Stomach smooth muscle (tissue), 2 donors: ENCODE data around the gene MYO3B.
"Not testable (repeated sequence)": the region's sequence is repeated elsewhere in the genome, so short reads cannot be mapped to it uniquely, and the experiment has no call there.

ENCODE experiments used
- H3K27ac ChIP-seq: one replicate; pipeline ENCODE4 v1.7.0; 2013; ENCODE audit warnings: mild to moderate bottlenecking, low read length, inconsistent platforms
- H3K27me3 ChIP-seq, 2 donors: one replicate each; pipeline ENCODE4 v1.7.0; 2013; ENCODE audit warnings: low read length in 2 of 2; ENCODE audit not compliant: insufficient read depth in 2 of 2, control insufficient read depth in 1 of 2
- H3K36me3 ChIP-seq, 2 donors: one replicate each; pipeline ENCODE4 v1.7.0; 2013; ENCODE audit warnings: low read length in 2 of 2; ENCODE audit not compliant: control insufficient read depth in 2 of 2, insufficient read depth in 2 of 2
- H3K4me1 ChIP-seq: one replicate; pipeline ENCODE4 v1.7.0; 2013; ENCODE audit warnings: low read length; ENCODE audit not compliant: control insufficient read depth, insufficient read depth
- H3K4me3 ChIP-seq, 2 donors: one replicate each; pipeline ENCODE4 v1.7.0; 2013; ENCODE audit warnings: low read length in 2 of 2
- H3K9ac ChIP-seq, 2 donors: one replicate each; pipeline ENCODE4 v1.7.0; 2013; ENCODE audit warnings: low read length in 2 of 2, mild to moderate bottlenecking in 1 of 2
- H3K9me3 ChIP-seq, 2 donors: one replicate each; pipeline ENCODE4 v1.7.0; 2013; ENCODE audit warnings: low read length in 2 of 2; ENCODE audit not compliant: control insufficient read depth in 2 of 2
- donor health status: healthy.
- donor health status: Pancreatic carcinoma.

MYO3B gene

GRCh38 chr2:170423919-170424318 lies 246.0 kb downstream of the MYO3B start:
- Histone ChIP-seq H3K9me3 (no peaks in the 10 kb centered on the region), H3K27me3 (peaks cover 0 to 3% of the 10 kb centered on the region in 2 donors), H3K36me3 (no peaks in the 10 kb centered on the region), H3K4me3 (no peak overlapping the region), H3K9ac (no peak overlapping the region), H3K4me1 (no peaks in the 10 kb centered on the region), H3K27ac (no peak overlapping the region)

DNA sequence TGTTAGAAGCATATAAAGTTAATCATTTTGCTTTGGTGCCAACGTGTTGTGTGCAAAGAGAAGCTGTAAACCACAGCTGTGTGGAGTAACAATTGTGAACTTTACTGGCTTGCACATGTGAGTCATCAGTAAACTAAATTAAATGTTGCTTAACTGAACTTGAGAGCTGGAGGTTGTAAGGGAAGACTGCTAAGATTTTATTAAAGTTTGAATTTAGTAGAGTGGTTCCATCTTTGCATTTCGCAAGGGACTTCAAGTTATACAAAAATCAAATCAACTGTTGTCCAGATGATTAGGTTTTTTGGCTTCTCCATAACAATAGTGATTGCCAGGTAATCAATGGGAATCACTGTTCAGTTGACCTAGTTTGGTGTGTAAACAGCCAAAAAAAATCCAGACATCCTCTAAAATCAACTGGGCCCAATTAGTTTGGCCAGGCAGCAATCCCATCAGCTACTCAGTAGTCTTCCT lies 247.4 kb downstream of the MYO3B start:
- Histone ChIP-seq H3K9me3 (no peaks in the 10 kb centered on the region), H3K27ac (no peak overlapping the region), H3K9ac (no peak overlapping the region), H3K36me3 (no peaks in the 10 kb centered on the region), H3K4me1 (no peaks in the 10 kb centered on the region), H3K27me3 (peaks cover 0 to 3% of the 10 kb centered on the region in 2 donors), H3K4me3 (no peak overlapping the region)

DNA sequence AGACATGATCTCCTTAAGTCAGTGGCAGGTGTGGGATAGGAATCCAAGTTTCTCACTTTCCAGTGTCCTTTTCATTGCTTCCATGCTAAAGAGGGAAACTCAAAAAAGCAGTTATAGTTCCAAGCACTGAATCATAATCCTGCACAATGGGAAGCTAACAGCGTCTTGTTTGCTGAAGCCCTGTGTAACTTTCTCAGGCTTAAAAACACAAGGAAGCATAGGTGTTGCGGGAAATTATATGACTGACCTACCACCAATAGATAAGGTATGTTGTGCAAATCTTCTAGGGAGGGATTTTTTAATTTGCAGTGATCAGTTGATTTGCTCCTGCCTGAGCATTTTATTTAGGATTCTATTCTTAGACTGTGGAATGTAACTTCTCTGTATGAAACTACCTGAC lies 250.9 kb downstream of the MYO3B start:
- Histone ChIP-seq H3K4me3 (no peak overlapping the region), H3K4me1 (no peaks in the 10 kb centered on the region), H3K27ac (no peak overlapping the region), H3K9me3 (no peaks in the 10 kb centered on the region), H3K36me3 (no peaks in the 10 kb centered on the region), H3K9ac (no peak overlapping the region), H3K27me3 (peaks cover 0 to 3% of the 10 kb centered on the region in 2 donors)

DNA sequence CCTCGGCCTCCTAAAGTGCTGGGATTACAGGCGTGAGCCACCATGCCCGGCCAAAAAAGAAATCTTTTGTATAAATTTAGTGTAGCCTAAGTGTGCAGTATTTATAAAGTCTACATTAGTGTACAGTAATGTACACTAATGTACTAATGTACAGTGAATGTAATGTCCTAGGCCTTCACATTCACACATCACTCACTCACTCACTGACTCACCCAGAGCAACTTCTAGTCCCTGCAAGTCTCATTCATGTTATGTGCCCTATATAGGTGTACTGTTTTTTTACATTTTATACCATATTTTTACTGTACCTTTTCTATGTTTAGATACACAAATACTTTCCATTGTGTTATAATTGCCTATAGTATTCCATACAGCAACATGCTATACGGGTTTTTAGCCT lies 254.9 kb downstream of the MYO3B start:
- no peaks in the 10 kb centered on the region for H3K9me3 ChIP-seq
- no peak overlapping the region for H3K4me3 ChIP-seq
- no peak overlapping the region for H3K9ac ChIP-seq
- H3K27ac ChIP-seq = no peak overlapping the region
- no peaks in the 10 kb centered on the region for H3K27me3 ChIP-seq
- H3K4me1 ChIP-seq = no peaks in the 10 kb centered on the region
- H3K36me3 ChIP-seq = no peaks in the 10 kb centered on the region

- H3K27ac ChIP-seq = no peak overlapping the region
Measured at GRCh38 chr2:170433448-170433847, 255.5 kb downstream of the MYO3B start.

GRCh38 chr2:170434396-170434795 lies 256.4 kb downstream of the MYO3B start:
- H3K36me3 ChIP-seq, H3K9ac ChIP-seq, H3K27ac ChIP-seq, H3K9me3 ChIP-seq, H3K27me3 ChIP-seq, H3K4me1 ChIP-seq, H3K4me3 ChIP-seq: not testable (repeated sequence)

More at GRCh38 chr2:170433448-170433847, 255.5 kb downstream of the MYO3B start:
- H3K9me3 ChIP-seq = no peaks in the 10 kb centered on the region
- no peak overlapping the region for H3K4me3 ChIP-seq
- H3K36me3 ChIP-seq = no peaks in the 10 kb centered on the region
- no peaks in the 10 kb centered on the region for H3K27me3 ChIP-seq
- H3K4me1 ChIP-seq = no peaks in the 10 kb centered on the region
- no peak overlapping the region for H3K9ac ChIP-seq

- Histone ChIP-seq H3K4me1 (no peaks in the 10 kb centered on the region), H3K27me3 (peaks cover 0 to under 1% of the 10 kb centered on the region in 2 donors), H3K9ac (no peak overlapping the region), H3K36me3 (no peaks in the 10 kb centered on the region), H3K27ac (no peak overlapping the region), H3K9me3 (no peaks in the 10 kb centered on the region), H3K4me3 (no peak overlapping the region)
Measured at GRCh38 chr2:170434900-170435621, 257.1 kb downstream of the MYO3B start.

- Histone ChIP-seq H3K36me3 (no peaks in the 10 kb centered on the region), H3K27me3 (peaks cover 0 to 3% of the 10 kb centered on the region in 2 donors), H3K4me1 (no peaks in the 10 kb centered on the region), H3K27ac (no peak overlapping the region), H3K4me3 (no peak overlapping the region), H3K9ac (no peak overlapping the region), H3K9me3 (no peaks in the 10 kb centered on the region)
Measured at GRCh38 chr2:170436077-170436943, 258.4 kb downstream of the MYO3B start.

DNA sequence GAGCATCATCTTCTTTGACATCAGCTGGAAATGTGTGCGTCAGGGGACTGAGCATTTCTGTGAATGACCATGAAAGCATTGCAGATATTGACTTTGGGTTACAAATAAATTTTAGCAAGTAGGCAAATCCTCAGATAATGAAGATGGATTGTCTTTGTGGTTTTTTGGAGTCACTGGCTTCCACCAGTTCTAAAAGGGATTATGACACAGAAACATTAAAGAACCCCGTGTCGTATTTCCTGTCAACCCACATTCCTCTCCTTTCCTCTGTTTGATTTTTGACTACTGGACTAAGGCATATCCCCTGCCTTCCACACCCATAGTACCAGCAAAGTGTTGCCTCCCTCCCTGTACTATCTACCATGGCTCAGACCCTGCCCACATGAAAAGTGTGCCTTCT lies 268.1 kb downstream of the MYO3B start:
- no peak overlapping the region for H3K27ac ChIP-seq
- no peak overlapping the region for H3K9ac ChIP-seq
- H3K27me3 ChIP-seq = peaks cover 0 to 2% of the 10 kb centered on the region in 2 donors
- no peak overlapping the region for H3K4me3 ChIP-seq
- H3K36me3 ChIP-seq = no peaks in the 10 kb centered on the region
- no peaks in the 10 kb centered on the region for H3K9me3 ChIP-seq
- H3K4me1 ChIP-seq = no peaks in the 10 kb centered on the region

- Histone ChIP-seq H3K4me3 (no peak overlapping the region), H3K36me3 (no peaks in the 10 kb centered on the region), H3K27ac (no peak overlapping the region), H3K9ac (no peak overlapping the region), H3K4me1 (no peaks in the 10 kb centered on the region), H3K9me3 (no peaks in the 10 kb centered on the region), H3K27me3 (peaks cover 0 to 2% of the 10 kb centered on the region in 2 donors)
Measured at GRCh38 chr2:170449034-170449433, 271.1 kb downstream of the MYO3B start.
